ENCODE results near the gene PLB1.

The PLB1 gene

GRCh38 chr2:28616396-28616999 is 120.6 kb downstream of the PLB1 start:
- no peak for DNase-seq

GRCh38 chr2:28617502-28618184 is 121.8 kb downstream of the PLB1 start:
- no peak for DNase-seq

GRCh38 chr2:28618221-28619141 is 122.6 kb downstream of the PLB1 start:
- peak; percentile 21 for DNase-seq

- peak; percentile 65 for DNase-seq
Measured at GRCh38 chr2:28619213-28620196, 123.6 kb downstream of the PLB1 start.

GRCh38 chr2:28620291-28620793 is 124.5 kb downstream of the PLB1 start:
- no peak for DNase-seq

- no peak for DNase-seq
Measured at GRCh38 chr2:28620801-28621171, 124.9 kb downstream of the PLB1 start.

- DNase-seq = no peak
Measured at GRCh38 chr2:28621172-28622100, 125.6 kb downstream of the PLB1 start.

- no peak for DNase-seq
Measured at GRCh38 chr2:28622101-28622499, 126.2 kb downstream of the PLB1 start.

- DNase-seq = no peak
Measured at GRCh38 chr2:28623582-28624405, 127.9 kb downstream of the PLB1 start.

GRCh38 chr2:28624436-28624792 is 128.6 kb downstream of the PLB1 start:
- peak; percentile 29 for DNase-seq

GRCh38 chr2:28624793-28625701 is 129.2 kb downstream of the PLB1 start:
- no peak for DNase-seq

- DNase-seq = no peak
Measured at GRCh38 chr2:28626376-28626775, 130.5 kb downstream of the PLB1 start.

- DNase-seq = no peak
Measured at GRCh38 chr2:28626891-28627421, 131.1 kb downstream of the PLB1 start.

- DNase-seq = no peak
Measured at GRCh38 chr2:28627722-28628480, 132.0 kb downstream of the PLB1 start.

- DNase-seq = no peak
Measured at GRCh38 chr2:28628506-28628905, 132.6 kb downstream of the PLB1 start.

GRCh38 chr2:28628987-28629386 is 133.1 kb downstream of the PLB1 start:
- DNase-seq = no peak

- DNase-seq = no peak
Measured at GRCh38 chr2:28629910-28630309, 134.1 kb downstream of the PLB1 start.

- no peak for DNase-seq
Measured at GRCh38 chr2:28630341-28630740, 134.5 kb downstream of the PLB1 start.
